ENCODE measurements around the gene SEC31B. TPM values are rescaled to one million over a fixed set of nuclear protein-coding genes. Genes with fewer than 3 reads are reported as not detected.

SEC31B gene, protein sequence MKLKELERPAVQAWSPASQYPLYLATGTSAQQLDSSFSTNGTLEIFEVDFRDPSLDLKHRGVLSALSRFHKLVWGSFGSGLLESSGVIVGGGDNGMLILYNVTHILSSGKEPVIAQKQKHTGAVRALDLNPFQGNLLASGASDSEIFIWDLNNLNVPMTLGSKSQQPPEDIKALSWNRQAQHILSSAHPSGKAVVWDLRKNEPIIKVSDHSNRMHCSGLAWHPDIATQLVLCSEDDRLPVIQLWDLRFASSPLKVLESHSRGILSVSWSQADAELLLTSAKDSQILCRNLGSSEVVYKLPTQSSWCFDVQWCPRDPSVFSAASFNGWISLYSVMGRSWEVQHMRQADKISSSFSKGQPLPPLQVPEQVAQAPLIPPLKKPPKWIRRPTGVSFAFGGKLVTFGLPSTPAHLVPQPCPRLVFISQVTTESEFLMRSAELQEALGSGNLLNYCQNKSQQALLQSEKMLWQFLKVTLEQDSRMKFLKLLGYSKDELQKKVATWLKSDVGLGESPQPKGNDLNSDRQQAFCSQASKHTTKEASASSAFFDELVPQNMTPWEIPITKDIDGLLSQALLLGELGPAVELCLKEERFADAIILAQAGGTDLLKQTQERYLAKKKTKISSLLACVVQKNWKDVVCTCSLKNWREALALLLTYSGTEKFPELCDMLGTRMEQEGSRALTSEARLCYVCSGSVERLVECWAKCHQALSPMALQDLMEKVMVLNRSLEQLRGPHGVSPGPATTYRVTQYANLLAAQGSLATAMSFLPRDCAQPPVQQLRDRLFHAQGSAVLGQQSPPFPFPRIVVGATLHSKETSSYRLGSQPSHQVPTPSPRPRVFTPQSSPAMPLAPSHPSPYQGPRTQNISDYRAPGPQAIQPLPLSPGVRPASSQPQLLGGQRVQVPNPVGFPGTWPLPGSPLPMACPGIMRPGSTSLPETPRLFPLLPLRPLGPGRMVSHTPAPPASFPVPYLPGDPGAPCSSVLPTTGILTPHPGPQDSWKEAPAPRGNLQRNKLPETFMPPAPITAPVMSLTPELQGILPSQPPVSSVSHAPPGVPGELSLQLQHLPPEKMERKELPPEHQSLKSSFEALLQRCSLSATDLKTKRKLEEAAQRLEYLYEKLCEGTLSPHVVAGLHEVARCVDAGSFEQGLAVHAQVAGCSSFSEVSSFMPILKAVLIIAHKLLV
- 1.3 to 2.5 TPM (median 2.0 TPM) in 5 replicates for total RNA-seq (2022; extraction: Qiagen RNA extraction; ENCODE audit: low read depth)

DNA sequence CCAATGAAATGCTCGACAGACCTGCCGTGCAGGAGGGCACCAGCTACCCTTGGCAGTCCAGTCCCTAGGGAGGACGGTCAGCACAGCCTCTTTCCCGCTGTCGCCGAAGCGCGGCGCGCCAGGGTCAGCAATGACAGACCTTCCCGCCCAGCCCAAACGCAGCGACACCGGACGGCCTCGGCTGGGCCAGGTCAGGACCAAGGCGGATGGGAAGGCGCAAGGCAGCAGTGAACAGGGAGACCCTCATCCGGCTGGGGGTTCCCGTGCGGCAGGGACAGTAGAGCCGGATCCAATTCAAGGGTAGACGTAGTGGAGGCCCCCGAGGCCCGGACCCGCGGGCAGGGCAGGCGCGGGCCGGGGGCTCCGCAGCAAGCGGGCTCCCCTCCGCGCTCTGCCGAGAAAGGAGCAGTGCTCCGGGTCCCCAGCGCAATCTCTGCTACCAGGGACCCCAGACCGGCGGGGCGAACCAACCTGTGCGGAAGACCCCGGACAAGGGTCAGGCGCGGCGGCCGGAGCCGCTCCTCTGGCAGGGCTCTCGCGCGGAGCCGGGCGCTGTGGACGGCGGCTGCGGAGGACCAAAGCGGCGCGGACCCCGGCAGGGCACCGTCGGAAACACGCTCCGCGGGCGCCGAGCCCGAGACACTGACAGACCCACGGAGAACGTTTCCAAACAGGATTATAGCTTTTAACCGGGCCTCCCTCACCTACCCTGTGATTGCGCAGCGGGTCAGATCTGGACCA, at the start of gene SEC31B:
Gene SEC31B (minus strand): TSS at position 551 of the 741 bp plus-strand sequence. CDS start 2,909 bp downstream, outside the sequence.

GRCh38 chr10:100535715-100536353, 16.2 kb upstream of the SEC31B start, which contains the start of gene HIF1AN:
Gene HIF1AN, plus strand, starts transcription at chr10:100535943. Its CDS starts 16 bp downstream, at chr10:100535959.

DNA sequence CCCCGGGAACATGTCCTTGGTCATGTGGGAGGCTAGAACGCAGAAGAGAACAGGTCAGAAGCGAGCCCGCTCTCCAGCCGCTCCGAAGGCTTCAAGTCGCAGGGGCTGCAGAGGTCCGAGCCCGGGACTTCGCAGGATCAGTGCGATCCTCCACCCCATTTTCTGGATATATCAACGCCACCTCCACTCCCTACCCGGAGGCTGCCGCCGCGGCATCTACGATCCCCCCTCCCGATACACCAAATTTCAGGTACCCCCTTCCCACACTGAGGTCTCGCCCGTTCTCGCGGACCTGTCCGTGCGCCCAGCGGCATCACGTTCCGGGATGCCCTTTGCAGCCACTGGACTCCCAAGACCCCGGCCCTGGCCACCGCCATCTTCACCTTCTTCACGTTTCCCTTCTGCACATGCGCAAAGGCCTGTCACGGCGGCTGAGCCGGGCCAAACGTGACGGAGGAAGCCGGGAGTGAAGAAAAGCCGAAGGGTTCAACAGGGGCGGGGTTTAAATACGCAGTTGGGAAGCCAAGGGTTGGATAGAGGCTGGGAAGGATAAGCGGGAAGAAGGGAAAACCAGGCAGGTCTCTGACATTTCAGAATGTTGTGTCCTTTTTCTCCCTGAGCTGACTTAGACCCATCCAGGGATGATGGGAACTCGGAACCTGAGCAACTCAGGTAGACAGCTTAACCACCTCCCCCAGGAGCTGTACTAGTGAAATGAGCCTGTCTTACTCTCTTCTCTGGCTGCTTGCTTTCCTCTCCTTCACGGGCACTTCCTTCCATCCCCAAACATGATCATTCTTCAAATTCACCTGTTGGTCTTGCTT, 10.0 kb upstream of the SEC31B start, which contains the start of gene NDUFB8:
Gene NDUFB8 (minus strand): TSS at position 397 of the 824 bp plus-strand sequence. CDS start 20 bp downstream, at position 377.

GRCh38 chr10:100462709-100463108, 57.0 kb downstream of the SEC31B start, which contains the start of gene WNT8B:
Gene WNT8B, plus strand, starts transcription at chr10:100463009. Its CDS starts 160 bp downstream, at chr10:100463169.

Other genes with a start within 250 kb of the SEC31B start
- 93.1 to 110 TPM (median 107 TPM) in 5 replicates for gene BLOC1S2, start 233.2 kb downstream of the SEC31B start, total RNA-seq (2022; extraction: Qiagen RNA extraction; ENCODE audit: low read depth)
- 0.06 to 0.39 TPM (median 0.08 TPM) in 4 of 5 replicates, not detected in the other for gene PKD2L1, start 189.6 kb downstream of the SEC31B start, total RNA-seq (2022; extraction: Qiagen RNA extraction; ENCODE audit: low read depth)
- gene SCD, start 172.6 kb downstream of the SEC31B start, total RNA-seq (2022; extraction: Qiagen RNA extraction; ENCODE audit: low read depth), result 136 to 195 TPM (median 167 TPM) in 5 replicates
- not detected in 5 replicates for gene WNT8B, start 56.9 kb downstream of the SEC31B start, total RNA-seq (2022; extraction: Qiagen RNA extraction; ENCODE audit: low read depth)
- 271 to 293 TPM (median 282 TPM) in 5 replicates for gene NDUFB8, start 10.0 kb upstream of the SEC31B start, total RNA-seq (2022; extraction: Qiagen RNA extraction; ENCODE audit: low read depth)
- gene HIF1AN, start 16.1 kb upstream of the SEC31B start, total RNA-seq (2022; extraction: Qiagen RNA extraction; ENCODE audit: low read depth), result 10.7 to 20.7 TPM (median 19.0 TPM) in 5 replicates
- gene PAX2, start 225.7 kb upstream of the SEC31B start, total RNA-seq (2022; extraction: Qiagen RNA extraction; ENCODE audit: low read depth), result 0.15 to 0.27 TPM (median 0.17 TPM) in 5 replicates